AG09309 (cell line): Measurements from ENCODE around the gene ANO3.

Experiments
- DNase-seq: peaks from one replicate; pipeline ENCODE4 v3.0.0-alpha.2; 2010; ENCODE audit warnings: low read depth
- H3K4me3 ChIP-seq: 2 replicates; pipeline ENCODE4 v1.5.1; 2011; ENCODE audit warnings: mild to moderate bottlenecking, low read depth, low read length, moderate library complexity; ENCODE audit not compliant: control insufficient read depth
- CTCF ChIP-seq: IDR thresholded peaks from 2 replicates; pipeline ENCODE4 v1.5.1; 2011; ENCODE audit warnings: mild to moderate bottlenecking, low read depth, low read length, inconsistent platforms; ENCODE audit not compliant: insufficient read depth, control insufficient read depth; ENCODE audit errors: missing control alignments

Gene ANO3

GRCh38 chr11:26553182-26553581 is 221.3 kb downstream of the ANO3 start:
- no peak overlapping the region for H3K4me3 ChIP-seq
- TF ChIP-seq CTCF: no peak
- no peak for DNase-seq

- TF ChIP-seq CTCF: no peak
- DNase-seq: no peak
- no peak overlapping the region for H3K4me3 ChIP-seq
Observed at GRCh38 chr11:26554455-26554854, 222.5 kb downstream of the ANO3 start.

- DNase-seq: no peak
- H3K4me3 ChIP-seq: no peak overlapping the region
- TF ChIP-seq CTCF: no peak
Observed at GRCh38 chr11:26556582-26556981, 224.7 kb downstream of the ANO3 start.

GRCh38 chr11:26557666-26558065 is 225.7 kb downstream of the ANO3 start:
- TF ChIP-seq CTCF: no peak
- no peak for DNase-seq
- no peak overlapping the region for H3K4me3 ChIP-seq

- TF ChIP-seq CTCF: no peak
- H3K4me3 ChIP-seq: no peak overlapping the region
- no peak for DNase-seq
Observed at GRCh38 chr11:26558190-26558589, 226.3 kb downstream of the ANO3 start.

- DNase-seq: no peak
Observed at GRCh38 chr11:26569646-26570045, 237.7 kb downstream of the ANO3 start.

More at GRCh38 chr11:26569646-26570045, 237.7 kb downstream of the ANO3 start:
- H3K4me3 ChIP-seq: no peak overlapping the region
- TF ChIP-seq CTCF: no peak
